ENCODE results near the gene ID3.

Gene ID3

DNA sequence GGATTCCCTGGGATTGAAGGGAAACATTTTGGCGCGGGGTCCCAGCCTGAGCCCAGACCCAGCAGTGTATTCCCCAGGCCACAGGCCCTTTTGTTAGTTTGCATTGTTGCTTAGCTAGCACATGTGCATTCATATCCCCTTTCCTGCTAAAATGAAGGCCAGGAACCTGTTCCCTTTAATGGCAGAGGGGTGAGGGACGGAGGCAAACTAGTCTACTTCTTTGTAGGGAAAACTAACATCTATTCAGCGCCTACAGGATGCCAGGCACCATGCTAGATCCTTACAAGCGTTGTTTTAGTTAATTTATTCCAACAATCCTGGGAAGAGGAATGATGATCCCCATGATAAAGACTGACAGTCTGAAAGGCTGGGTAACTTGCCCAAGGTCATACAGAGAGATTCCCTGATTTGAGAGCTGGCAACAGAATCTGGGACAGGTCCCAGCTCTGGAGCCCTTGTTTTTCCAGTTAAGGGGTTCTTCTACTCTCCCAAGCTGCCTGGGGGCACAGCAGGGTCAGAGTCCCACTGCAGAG, 27.7 kb downstream of the ID3 start:
- no peak for DNase-seq (ENCODE audit: low read depth in 1 of 2, low spot score in 1 of 2)
- TF ChIP-seq, protein P1, sequence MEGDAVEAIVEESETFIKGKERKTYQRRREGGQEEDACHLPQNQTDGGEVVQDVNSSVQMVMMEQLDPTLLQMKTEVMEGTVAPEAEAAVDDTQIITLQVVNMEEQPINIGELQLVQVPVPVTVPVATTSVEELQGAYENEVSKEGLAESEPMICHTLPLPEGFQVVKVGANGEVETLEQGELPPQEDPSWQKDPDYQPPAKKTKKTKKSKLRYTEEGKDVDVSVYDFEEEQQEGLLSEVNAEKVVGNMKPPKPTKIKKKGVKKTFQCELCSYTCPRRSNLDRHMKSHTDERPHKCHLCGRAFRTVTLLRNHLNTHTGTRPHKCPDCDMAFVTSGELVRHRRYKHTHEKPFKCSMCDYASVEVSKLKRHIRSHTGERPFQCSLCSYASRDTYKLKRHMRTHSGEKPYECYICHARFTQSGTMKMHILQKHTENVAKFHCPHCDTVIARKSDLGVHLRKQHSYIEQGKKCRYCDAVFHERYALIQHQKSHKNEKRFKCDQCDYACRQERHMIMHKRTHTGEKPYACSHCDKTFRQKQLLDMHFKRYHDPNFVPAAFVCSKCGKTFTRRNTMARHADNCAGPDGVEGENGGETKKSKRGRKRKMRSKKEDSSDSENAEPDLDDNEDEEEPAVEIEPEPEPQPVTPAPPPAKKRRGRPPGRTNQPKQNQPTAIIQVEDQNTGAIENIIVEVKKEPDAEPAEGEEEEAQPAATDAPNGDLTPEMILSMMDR (IDR thresholded peaks at IDR 0.05; ENCODE audit: insufficient read depth, low read length): no peak
- TF ChIP-seq POLR2AphosphoS5 (IDR thresholded peaks at IDR 0.05; ENCODE audit: low read depth): no peak
- TF ChIP-seq SPI1 (IDR thresholded peaks at IDR 0.05; ENCODE audit: borderline replicate concordance, low read depth): no peak
- TF ChIP-seq, protein P2, sequence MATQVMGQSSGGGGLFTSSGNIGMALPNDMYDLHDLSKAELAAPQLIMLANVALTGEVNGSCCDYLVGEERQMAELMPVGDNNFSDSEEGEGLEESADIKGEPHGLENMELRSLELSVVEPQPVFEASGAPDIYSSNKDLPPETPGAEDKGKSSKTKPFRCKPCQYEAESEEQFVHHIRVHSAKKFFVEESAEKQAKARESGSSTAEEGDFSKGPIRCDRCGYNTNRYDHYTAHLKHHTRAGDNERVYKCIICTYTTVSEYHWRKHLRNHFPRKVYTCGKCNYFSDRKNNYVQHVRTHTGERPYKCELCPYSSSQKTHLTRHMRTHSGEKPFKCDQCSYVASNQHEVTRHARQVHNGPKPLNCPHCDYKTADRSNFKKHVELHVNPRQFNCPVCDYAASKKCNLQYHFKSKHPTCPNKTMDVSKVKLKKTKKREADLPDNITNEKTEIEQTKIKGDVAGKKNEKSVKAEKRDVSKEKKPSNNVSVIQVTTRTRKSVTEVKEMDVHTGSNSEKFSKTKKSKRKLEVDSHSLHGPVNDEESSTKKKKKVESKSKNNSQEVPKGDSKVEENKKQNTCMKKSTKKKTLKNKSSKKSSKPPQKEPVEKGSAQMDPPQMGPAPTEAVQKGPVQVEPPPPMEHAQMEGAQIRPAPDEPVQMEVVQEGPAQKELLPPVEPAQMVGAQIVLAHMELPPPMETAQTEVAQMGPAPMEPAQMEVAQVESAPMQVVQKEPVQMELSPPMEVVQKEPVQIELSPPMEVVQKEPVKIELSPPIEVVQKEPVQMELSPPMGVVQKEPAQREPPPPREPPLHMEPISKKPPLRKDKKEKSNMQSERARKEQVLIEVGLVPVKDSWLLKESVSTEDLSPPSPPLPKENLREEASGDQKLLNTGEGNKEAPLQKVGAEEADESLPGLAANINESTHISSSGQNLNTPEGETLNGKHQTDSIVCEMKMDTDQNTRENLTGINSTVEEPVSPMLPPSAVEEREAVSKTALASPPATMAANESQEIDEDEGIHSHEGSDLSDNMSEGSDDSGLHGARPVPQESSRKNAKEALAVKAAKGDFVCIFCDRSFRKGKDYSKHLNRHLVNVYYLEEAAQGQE (IDR thresholded peaks at IDR 0.05; ENCODE audit: insufficient replicate concordance, low read depth): no peak
- TF ChIP-seq GABPA (IDR thresholded peaks at IDR 0.05; ENCODE audit: low read depth): no peak
- Histone ChIP-seq H3K27ac (replicated peaks) (peak overlapping the region; percentile 89), H3K4me3 (replicated peaks; ENCODE audit: insufficient read depth, low read length) (peak overlapping the region; percentile 23), H3K27me3 (ENCODE audit: insufficient read depth, poor library complexity, severe bottlenecking) (no peaks in the 10 kb centered on the region)

- Histone ChIP-seq H3K4me3 (replicated peaks; ENCODE audit: insufficient read depth, low read length) (peak within 1 kb of the TSS; percentile 69), H3K27me3 (ENCODE audit: insufficient read depth, poor library complexity, severe bottlenecking) (no peaks in the 10 kb centered on the region), H3K27ac (replicated peaks) (peak within 1 kb of the TSS; percentile 89)
- peak; percentile 58 for TF ChIP-seq POLR2AphosphoS5 (IDR thresholded peaks at IDR 0.05; ENCODE audit: low read depth)
- no peak for TF ChIP-seq GABPA (IDR thresholded peaks at IDR 0.05; ENCODE audit: low read depth)
- TF ChIP-seq, protein P2 (IDR thresholded peaks at IDR 0.05; ENCODE audit: insufficient replicate concordance, low read depth): peak; percentile 46
- DNase-seq (ENCODE audit: low read depth in 1 of 2, low spot score in 1 of 2): peak; percentile 75 to 89
These were observed 28.3 kb downstream of the ID3 start, which contains the start of gene E2F2 for GRCh38 chr1:23530747-23531561. TSS of gene E2F2 (minus strand) at chr1:23531233. CDS start at chr1:23530793, 440 bp downstream.

DNA sequence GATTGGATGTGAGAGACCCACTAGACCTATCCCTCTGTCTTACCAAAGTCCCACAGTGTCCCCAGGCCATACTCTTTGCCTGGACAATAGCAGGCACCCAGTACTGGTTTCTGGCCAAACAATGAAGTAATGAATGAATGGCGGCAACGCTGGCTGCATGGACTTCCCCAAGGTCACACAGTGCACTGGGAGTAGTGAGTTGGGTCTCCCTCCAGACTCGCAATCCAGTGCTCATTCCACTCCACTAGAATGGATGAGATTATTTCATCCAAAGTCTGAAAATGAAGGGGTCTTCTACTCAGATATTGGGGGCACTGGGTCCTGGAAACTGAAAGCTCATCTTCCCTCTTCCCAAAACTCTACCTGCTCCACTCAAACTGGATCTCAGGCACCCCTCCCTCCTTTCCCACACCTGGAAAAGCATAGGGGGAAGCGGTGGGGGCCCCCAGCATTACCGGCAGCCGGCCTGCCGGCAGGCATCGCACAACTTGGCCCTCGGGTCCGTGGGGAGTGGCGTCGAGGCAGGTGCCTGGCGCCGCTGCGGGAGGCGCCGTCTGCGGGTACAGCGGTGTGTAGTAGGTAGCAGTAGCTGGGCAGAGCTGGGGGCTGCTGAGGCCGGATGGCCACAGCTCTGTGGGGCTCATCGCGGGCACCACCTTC, 29.1 kb downstream of the ID3 start:
- Histone ChIP-seq H3K4me3 (replicated peaks; ENCODE audit: insufficient read depth, low read length) (peak overlapping the region; percentile 69), H3K27me3 (ENCODE audit: insufficient read depth, poor library complexity, severe bottlenecking) (no peaks in the 10 kb centered on the region), H3K27ac (replicated peaks) (peak overlapping the region; percentile 89)
- no peak for TF ChIP-seq SPI1 (IDR thresholded peaks at IDR 0.05; ENCODE audit: borderline replicate concordance, low read depth)
- TF ChIP-seq GABPA (IDR thresholded peaks at IDR 0.05; ENCODE audit: low read depth): no peak
- TF ChIP-seq, protein P2 (IDR thresholded peaks at IDR 0.05; ENCODE audit: insufficient replicate concordance, low read depth): no peak
- TF ChIP-seq, protein P1 (IDR thresholded peaks at IDR 0.05; ENCODE audit: insufficient read depth, low read length): no peak
- no peak for TF ChIP-seq POLR2AphosphoS5 (IDR thresholded peaks at IDR 0.05; ENCODE audit: low read depth)
- no peak for DNase-seq (ENCODE audit: low read depth in 1 of 2, low spot score in 1 of 2)
